ENCODE results near the gene AIFM1. TPM values are rescaled to one million over a fixed set of nuclear protein-coding genes. Genes with fewer than 3 reads are reported as not detected.

Gene AIFM1
- total RNA-seq, 1 experiment from 2014 or later, result 52.7 TPM

DNA sequence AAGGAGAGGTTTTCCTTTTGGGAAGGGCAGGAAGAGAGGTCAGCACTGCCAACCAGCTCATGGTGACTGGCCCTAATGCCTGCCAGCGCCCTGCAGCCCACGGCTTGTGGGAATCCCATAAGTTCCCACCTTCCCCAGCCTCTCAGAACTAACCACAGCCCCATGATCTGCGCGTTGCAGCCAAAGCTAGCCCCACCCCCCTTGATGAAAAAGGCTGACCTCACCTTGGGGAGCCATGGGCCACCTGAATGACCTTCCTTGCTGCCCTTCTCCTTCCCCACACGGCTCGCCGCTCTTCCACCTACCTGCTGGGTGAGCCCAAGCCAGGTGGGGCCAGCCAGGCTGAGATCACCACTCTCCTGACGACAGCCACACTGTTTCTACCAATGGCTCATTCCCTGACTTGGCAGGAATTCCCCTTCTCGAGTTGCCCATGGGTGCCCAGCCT is 51.5 kb downstream of the AIFM1 start:
- H3K4me3 Mint-ChIP-seq (ENCODE audit: low read depth, unreplicated experiment), result peak overlapping the region; percentile 48
- H3K9me3 Mint-ChIP-seq (ENCODE audit: low read depth, unreplicated experiment), result no peaks in the 10 kb centered on the region
- no TSS peak for BruUV-seq (replicated peaks)
- intact Hi-C loops (cut with micrococcal nuclease; ENCODE audit: unreplicated experiment), result no loop called here
- peak overlapping the region; percentile 23 for H3K27ac Mint-ChIP-seq (ENCODE audit: unreplicated experiment)
- CTCF ChIA-PET, result no interaction called here
- TF ChIP-seq, protein P1, sequence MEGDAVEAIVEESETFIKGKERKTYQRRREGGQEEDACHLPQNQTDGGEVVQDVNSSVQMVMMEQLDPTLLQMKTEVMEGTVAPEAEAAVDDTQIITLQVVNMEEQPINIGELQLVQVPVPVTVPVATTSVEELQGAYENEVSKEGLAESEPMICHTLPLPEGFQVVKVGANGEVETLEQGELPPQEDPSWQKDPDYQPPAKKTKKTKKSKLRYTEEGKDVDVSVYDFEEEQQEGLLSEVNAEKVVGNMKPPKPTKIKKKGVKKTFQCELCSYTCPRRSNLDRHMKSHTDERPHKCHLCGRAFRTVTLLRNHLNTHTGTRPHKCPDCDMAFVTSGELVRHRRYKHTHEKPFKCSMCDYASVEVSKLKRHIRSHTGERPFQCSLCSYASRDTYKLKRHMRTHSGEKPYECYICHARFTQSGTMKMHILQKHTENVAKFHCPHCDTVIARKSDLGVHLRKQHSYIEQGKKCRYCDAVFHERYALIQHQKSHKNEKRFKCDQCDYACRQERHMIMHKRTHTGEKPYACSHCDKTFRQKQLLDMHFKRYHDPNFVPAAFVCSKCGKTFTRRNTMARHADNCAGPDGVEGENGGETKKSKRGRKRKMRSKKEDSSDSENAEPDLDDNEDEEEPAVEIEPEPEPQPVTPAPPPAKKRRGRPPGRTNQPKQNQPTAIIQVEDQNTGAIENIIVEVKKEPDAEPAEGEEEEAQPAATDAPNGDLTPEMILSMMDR (IDR thresholded peaks at IDR 0.05; ENCODE audit: unreplicated experiment), result no peak
- peaks cover 40% of the 10 kb centered on the region for H3K4me1 Mint-ChIP-seq (ENCODE audit: low read depth, unreplicated experiment)
- H3K36me3 Mint-ChIP-seq (ENCODE audit: insufficient read depth, unreplicated experiment), result peaks cover 29% of the 10 kb centered on the region
- peak; percentile 34 for DNase-seq
- no peaks in the 10 kb centered on the region for H3K27me3 Mint-ChIP-seq (ENCODE audit: unreplicated experiment)

DNA sequence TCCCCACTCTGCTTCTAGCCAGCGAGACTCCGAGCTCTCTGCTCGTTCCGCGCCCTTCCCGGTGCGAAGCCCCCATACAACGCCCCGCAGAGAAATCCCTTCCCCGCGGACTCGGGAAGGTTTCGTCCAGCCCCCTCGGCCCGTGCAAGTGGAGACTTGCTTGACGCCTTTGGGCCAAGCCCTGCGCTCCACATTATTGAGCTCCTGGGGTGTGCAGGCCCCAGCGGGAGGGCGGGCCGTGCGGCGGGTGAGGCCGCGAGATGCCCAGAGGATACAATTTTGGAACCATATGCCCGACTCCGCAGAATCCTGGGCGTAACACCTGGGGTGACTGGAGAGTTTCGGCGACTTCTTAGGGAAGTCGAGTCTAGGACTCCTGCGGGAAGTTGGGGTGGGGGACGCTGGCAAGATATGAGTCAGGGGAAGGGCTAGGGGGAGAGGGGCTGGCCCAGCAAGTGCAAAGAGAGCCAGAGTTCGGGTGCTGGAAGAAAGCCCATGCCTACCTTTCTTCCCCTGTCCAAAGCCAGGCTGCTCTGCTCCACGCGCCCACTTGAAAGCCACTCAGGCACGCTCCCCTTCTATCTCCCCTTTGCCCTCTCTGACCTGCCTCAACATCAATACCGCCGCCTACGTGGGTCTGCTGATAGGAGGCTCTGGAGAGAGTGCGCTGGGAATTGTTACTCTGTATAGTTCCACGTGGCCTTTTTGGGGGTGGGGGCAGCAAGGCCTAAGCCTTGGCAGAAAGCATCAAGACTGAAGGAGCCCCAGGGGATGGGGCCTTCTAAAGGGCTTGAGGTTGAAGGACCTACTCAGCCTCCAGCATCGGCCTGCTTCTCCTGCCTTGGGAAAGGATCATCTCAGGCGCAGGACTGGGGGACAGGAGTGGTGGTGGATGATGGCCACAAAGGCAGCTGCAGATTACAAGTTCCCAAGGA is 54.2 kb downstream of the AIFM1 start:
- Mint-ChIP-seq H3K27me3 (ENCODE audit: unreplicated experiment) (no peaks in the 10 kb centered on the region), H3K4me1 (ENCODE audit: low read depth, unreplicated experiment) (peaks cover 50% of the 10 kb centered on the region), H3K4me3 (ENCODE audit: low read depth, unreplicated experiment) (peak overlapping the region; percentile 83), H3K9me3 (ENCODE audit: low read depth, unreplicated experiment) (no peaks in the 10 kb centered on the region), H3K36me3 (ENCODE audit: insufficient read depth, unreplicated experiment) (peaks cover 28% of the 10 kb centered on the region), H3K27ac (ENCODE audit: unreplicated experiment) (no peak overlapping the region)
- TF ChIP-seq, protein P1 (IDR thresholded peaks at IDR 0.05; ENCODE audit: unreplicated experiment), result no peak
- no peak for DNase-seq
- intact Hi-C loops (cut with micrococcal nuclease; ENCODE audit: unreplicated experiment), result no loop called here
- TSS peak; percentile 32 for BruUV-seq (replicated peaks)
- CTCF ChIA-PET, result interaction anchor here (0.7 to 1.2 kb wide), 2 partner anchors 9 to 32 kb away, joined by 3 read pairs; no protein-coding TSS in a partner anchor

DNA sequence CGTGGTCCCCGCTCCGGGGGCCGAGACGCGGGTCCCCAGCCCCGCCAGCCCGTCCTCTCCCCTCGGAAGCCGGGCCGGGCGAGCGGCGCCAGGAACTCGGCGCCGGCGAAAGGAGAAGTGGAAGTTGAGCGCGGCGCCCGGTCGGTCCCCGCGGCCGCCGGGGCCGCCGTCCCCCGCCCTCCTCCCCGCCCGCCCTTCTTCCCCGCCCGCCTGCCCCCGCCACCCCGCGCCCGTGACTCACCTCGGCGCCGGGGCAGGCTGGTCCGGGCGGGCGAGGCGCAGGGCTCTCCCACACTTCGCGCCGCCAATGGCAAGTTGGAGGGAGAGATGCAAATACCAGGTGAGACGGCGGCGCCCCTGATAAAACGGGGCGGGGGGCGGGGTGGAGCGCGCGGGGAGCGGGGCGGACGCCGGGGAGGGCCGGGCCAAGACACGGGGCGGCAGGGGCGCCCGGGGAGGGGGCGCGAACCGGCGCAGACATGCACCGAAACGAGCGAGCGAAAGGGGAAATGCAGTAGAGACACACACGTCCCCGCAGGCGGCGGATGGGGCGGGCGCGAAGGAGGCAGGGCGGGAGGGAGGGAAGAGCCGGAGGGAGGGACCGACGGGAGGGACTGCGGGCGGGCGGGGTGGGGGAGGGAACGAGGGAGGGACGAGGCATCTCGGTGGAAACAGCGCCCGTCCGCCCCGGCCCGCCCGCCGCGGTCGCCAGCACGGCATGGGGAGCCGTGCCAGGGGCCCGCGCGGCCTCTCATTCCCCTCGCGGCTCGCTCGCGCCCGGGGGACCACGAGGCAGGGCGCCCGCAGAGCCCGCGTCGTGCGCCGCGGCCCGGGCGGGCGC is 55.0 kb downstream of the AIFM1 start, which contains the start of gene ELF4:
Gene ELF4 (minus strand): TSS at position 119 of the 841 bp plus-strand sequence. CDS start 29,167 bp downstream, outside the sequence.
- H3K9me3 Mint-ChIP-seq (ENCODE audit: low read depth, unreplicated experiment), result no peaks in the 10 kb centered on the region
- CTCF ChIA-PET, result interaction anchor here (1.2 kb wide), 1 partner anchor 31 kb away, joined by 3 read pairs; no protein-coding TSS in a partner anchor
- H3K4me3 Mint-ChIP-seq (ENCODE audit: low read depth, unreplicated experiment), result peak within 1 kb of the TSS; percentile 83
- peak; percentile 70 for DNase-seq
- peaks cover 59% of the 10 kb centered on the region for H3K4me1 Mint-ChIP-seq (ENCODE audit: low read depth, unreplicated experiment)
- H3K27me3 Mint-ChIP-seq (ENCODE audit: unreplicated experiment), result no peaks in the 10 kb centered on the region
- TF ChIP-seq, protein P1 (IDR thresholded peaks at IDR 0.05; ENCODE audit: unreplicated experiment), result no peak
- BruUV-seq (replicated peaks), result no TSS peak
- peak within 1 kb of the TSS; percentile 76 for H3K27ac Mint-ChIP-seq (ENCODE audit: unreplicated experiment)
- intact Hi-C loops (cut with micrococcal nuclease; ENCODE audit: unreplicated experiment), result no loop called here
- H3K36me3 Mint-ChIP-seq (ENCODE audit: insufficient read depth, unreplicated experiment), result peaks cover 28% of the 10 kb centered on the region
